Parathyroid adenoma (tissue), 2 donors: Measurements from ENCODE around the gene FUOM.

Source experiments
- H2AFZ ChIP-seq: fragments of 300-600 bp; sonication (generic); one replicate; pipeline ENCODE4 v1.7.0; 2017; ENCODE audit warnings: antibody characterized with exemption, mild to moderate bottlenecking
- H3K27ac ChIP-seq: fragments of 300-600 bp; sonication (generic); one replicate; pipeline ENCODE4 v1.7.0; 2017
- H3K27me3 ChIP-seq: fragments of 300-600 bp; sonication (generic); one replicate; pipeline ENCODE4 v1.7.0; 2017; ENCODE audit warnings: low read length; ENCODE audit not compliant: control insufficient read depth, insufficient read depth
- H3K36me3 ChIP-seq: fragments of 300-600 bp; sonication (generic); one replicate; pipeline ENCODE4 v1.7.0; 2017; ENCODE audit warnings: low read length; ENCODE audit not compliant: control insufficient read depth, insufficient read depth
- H3K4me1 ChIP-seq: fragments of 300-600 bp; sonication (generic); one replicate; pipeline ENCODE4 v1.7.0; 2017; ENCODE audit warnings: control low read depth
- H3K4me2 ChIP-seq: fragments of 300-600 bp; sonication (generic); one replicate; pipeline ENCODE4 v1.7.0; 2017; ENCODE audit warnings: low read length
- H3K4me3 ChIP-seq: fragments of 300-600 bp; sonication (generic); one replicate; pipeline ENCODE4 v1.7.0; 2017; ENCODE audit warnings: low read depth, low read length
- H3K79me2 ChIP-seq: fragments of 300-600 bp; sonication (generic); one replicate; pipeline ENCODE4 v1.7.0; 2017; ENCODE audit warnings: control low read depth
- H3K9ac ChIP-seq: fragments of 300-600 bp; sonication (generic); one replicate; pipeline ENCODE4 v1.7.0; 2017; ENCODE audit warnings: mild to moderate bottlenecking
- H3K9me3 ChIP-seq: fragments of 300-600 bp; sonication (generic); one replicate; pipeline ENCODE4 v1.7.0; 2017; ENCODE audit warnings: low read length; ENCODE audit not compliant: control insufficient read depth
- TF ChIP-seq, protein P1 (sequence below): fragments of 300-600 bp; sonication (generic); IDR thresholded peaks from one replicate; pipeline ENCODE4 v1.7.0; 2017; ENCODE audit warnings: antibody characterized with exemption, mild to moderate bottlenecking
- donor health status: primary hyperparathyroidism.

The FUOM gene

DNA sequence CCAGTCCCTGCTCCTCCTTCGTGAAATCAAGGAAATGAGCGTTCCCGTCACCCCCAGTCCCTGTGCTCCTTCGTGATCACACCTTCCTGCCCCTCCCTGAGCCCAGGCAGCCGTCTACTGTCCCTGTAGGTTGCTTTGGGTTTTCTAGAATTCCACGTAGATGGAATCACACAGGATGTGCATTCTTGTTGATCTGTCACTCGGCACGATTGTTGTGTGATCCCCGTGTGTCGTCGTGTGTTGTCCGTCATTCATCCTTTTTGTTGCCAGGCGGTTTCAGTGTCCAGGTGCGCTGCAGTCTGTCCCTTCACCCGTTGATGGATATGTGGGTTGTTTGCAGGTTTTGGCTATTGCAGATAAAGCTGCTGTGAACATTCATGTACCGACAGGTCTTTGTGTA is 45.5 kb upstream of the FUOM start:
- Histone ChIP-seq H3K4me3 (no peak overlapping the region), H3K27me3 (no peaks in the 10 kb centered on the region), H2AFZ (no peak overlapping the region), H3K36me3 (no peaks in the 10 kb centered on the region), H3K4me2 (no peak overlapping the region), H3K9ac (no peak overlapping the region), H3K4me1 (no peaks in the 10 kb centered on the region), H3K27ac (no peak overlapping the region), H3K79me2 (peaks cover 23% of the 10 kb centered on the region), H3K9me3 (no peaks in the 10 kb centered on the region)
- TF ChIP-seq, protein P1, sequence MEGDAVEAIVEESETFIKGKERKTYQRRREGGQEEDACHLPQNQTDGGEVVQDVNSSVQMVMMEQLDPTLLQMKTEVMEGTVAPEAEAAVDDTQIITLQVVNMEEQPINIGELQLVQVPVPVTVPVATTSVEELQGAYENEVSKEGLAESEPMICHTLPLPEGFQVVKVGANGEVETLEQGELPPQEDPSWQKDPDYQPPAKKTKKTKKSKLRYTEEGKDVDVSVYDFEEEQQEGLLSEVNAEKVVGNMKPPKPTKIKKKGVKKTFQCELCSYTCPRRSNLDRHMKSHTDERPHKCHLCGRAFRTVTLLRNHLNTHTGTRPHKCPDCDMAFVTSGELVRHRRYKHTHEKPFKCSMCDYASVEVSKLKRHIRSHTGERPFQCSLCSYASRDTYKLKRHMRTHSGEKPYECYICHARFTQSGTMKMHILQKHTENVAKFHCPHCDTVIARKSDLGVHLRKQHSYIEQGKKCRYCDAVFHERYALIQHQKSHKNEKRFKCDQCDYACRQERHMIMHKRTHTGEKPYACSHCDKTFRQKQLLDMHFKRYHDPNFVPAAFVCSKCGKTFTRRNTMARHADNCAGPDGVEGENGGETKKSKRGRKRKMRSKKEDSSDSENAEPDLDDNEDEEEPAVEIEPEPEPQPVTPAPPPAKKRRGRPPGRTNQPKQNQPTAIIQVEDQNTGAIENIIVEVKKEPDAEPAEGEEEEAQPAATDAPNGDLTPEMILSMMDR: no peak

DNA sequence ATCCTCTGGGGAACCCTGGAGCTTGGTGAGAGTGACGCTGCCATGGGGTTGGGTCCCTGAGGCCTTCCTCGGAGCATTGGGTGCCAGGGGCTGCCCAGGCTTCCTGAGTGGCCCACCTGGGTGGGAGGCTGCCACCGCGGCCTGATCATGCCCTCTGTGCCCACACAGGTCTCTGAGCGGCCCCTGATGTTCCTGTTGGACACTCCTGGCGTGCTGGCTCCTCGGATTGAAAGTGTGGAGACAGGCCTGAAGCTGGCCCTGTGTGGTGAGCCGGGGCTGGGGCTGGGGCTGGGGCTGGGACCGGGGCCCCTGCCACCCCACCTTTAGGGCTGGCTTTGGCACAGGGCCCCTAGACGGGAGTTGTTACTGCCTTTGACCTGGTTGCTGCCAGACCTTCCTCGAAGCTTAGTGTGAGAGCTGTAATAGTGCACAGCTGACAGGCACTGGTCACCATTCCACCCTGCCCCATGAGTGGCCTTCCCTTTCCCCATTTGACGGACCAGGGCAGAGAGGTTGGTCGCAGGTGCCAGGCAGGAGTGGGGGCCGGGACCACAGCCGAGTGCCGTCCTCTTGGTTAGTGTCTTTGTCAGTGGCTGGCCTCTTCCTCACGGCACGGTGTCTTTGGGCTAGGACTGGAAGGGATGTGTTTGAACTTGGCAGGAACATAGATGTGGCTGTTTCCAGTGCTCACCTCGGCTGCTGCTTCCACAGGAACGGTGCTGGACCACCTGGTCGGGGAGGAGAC is 44.3 kb upstream of the FUOM start:
- H3K79me2 ChIP-seq: peaks cover 18% of the 10 kb centered on the region
- TF ChIP-seq, protein P1: no peak
- no peak overlapping the region for H3K9ac ChIP-seq
- H3K27me3 ChIP-seq: no peaks in the 10 kb centered on the region
- no peaks in the 10 kb centered on the region for H3K4me1 ChIP-seq
- no peaks in the 10 kb centered on the region for H3K9me3 ChIP-seq
- H3K4me2 ChIP-seq: no peak overlapping the region
- H3K27ac ChIP-seq: no peak overlapping the region
- H2AFZ ChIP-seq: no peak overlapping the region
- H3K4me3 ChIP-seq: no peak overlapping the region
- no peaks in the 10 kb centered on the region for H3K36me3 ChIP-seq

DNA sequence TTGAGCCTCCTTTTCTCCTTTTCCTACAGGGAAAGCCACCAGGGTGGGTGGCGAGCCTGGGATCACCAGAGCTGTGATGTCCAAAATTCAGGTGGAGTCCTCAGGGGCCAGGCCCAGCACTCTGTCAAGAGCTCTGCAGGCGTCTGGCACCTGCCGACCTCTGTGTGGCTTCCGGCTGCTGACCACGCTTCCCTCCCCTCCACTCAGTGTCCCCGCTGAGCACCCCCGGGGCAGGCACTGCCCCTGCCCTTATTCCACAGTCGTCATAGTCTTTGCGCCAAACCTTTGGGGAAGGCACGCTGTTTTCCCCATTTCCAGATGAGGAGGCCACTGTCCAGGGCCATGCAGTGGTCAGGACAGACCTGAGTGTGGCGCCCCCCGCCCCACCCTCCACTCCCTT is 43.7 kb upstream of the FUOM start:
- H3K4me3 ChIP-seq: no peak overlapping the region
- TF ChIP-seq, protein P1: no peak
- H3K27ac ChIP-seq: no peak overlapping the region
- no peaks in the 10 kb centered on the region for H3K27me3 ChIP-seq
- no peaks in the 10 kb centered on the region for H3K4me1 ChIP-seq
- peaks cover 18% of the 10 kb centered on the region for H3K79me2 ChIP-seq
- no peaks in the 10 kb centered on the region for H3K36me3 ChIP-seq
- H3K9ac ChIP-seq: no peak overlapping the region
- no peak overlapping the region for H2AFZ ChIP-seq
- no peak overlapping the region for H3K4me2 ChIP-seq
- no peaks in the 10 kb centered on the region for H3K9me3 ChIP-seq

DNA sequence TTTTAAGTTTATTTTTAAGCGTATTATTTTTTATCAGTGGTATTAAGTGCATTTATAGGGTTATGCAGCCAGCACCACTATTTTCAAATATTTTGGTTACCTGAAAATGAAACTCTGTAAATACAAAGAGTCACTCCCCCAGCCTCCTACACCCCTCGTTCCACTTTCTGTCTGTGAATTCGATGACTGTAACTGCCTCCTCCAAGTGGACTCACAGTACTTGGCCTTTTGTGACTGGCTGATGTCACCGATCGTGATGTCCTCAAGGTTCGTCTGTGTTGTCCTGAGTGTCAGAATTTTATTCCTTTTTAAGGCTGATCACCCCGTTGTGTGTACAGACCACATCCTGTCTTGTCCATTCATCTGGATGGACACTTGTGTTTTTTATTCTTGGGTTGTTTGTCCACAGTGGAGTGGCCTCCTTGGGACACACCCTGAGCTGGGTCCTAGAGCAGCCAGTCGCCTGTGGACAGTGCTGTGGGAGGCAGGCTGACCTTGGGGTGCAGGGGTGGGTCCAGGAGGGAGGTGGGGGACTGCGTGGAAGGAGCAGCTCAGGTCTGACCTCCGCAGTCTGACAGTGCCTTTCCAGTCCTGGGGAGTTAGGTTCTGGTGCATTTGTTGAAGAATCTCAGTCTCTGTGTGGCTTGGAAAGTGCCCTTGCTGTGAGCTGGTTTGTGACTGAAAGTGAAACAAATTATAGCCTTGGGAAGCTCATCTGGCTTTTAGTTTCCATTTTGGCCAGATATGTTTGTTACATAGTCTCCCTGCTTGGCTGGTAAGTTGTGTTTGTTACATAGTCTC is 43.0 kb upstream of the FUOM start:
- H3K36me3 ChIP-seq: no peaks in the 10 kb centered on the region
- TF ChIP-seq, protein P1: no peak
- H3K9me3 ChIP-seq: no peaks in the 10 kb centered on the region
- no peak overlapping the region for H3K4me2 ChIP-seq
- no peaks in the 10 kb centered on the region for H3K4me1 ChIP-seq
- H3K27ac ChIP-seq: no peak overlapping the region
- no peak overlapping the region for H3K4me3 ChIP-seq
- no peak overlapping the region for H2AFZ ChIP-seq
- peaks cover 17% of the 10 kb centered on the region for H3K79me2 ChIP-seq
- H3K9ac ChIP-seq: no peak overlapping the region
- no peaks in the 10 kb centered on the region for H3K27me3 ChIP-seq
